Neural cell (in vitro differentiated cells): ENCODE results near the gene MICALL1. TPM values are rescaled to one million over a fixed set of nuclear protein-coding genes. Genes with fewer than 3 reads are reported as not detected.

Experiments used
- H2AFZ ChIP-seq: fragments of 200-600, 300-800 bp; sonication (generic), shearing (Covaris generic); 2 replicates; pipeline ENCODE4 v1.6.0; 2014; ENCODE audit warnings: low read depth, mild to moderate bottlenecking, antibody characterized with exemption, low read length, moderate library complexity
- H3F3A ChIP-seq: fragments of 200-600 bp; shearing (Covaris generic); 2 replicates; pipeline ENCODE4 v1.6.1; 2016; ENCODE audit warnings: mild to moderate bottlenecking, moderate library complexity, mixed read lengths, antibody characterized with exemption, low read length; ENCODE audit not compliant: insufficient read depth, poor library complexity, severe bottlenecking
- H3K27ac ChIP-seq: fragments of 200-600, 300-800 bp; sonication (generic), shearing (Covaris generic); 2 replicates; pipeline ENCODE4 v1.5.1; 2014; ENCODE audit warnings: mild to moderate bottlenecking, low read length, moderate library complexity
- H3K27me3 ChIP-seq: fragments of 300-800, 200-600 bp; sonication (generic), shearing (Covaris generic); 2 replicates; pipeline ENCODE4 v1.6.0; 2014; ENCODE audit warnings: mild to moderate bottlenecking, low read depth, low read length, moderate library complexity; ENCODE audit not compliant: insufficient read depth
- H3K36me3 ChIP-seq: fragments of 300-800, 200-600 bp; sonication (generic), shearing (Covaris generic); 2 replicates; pipeline ENCODE4 v1.5.1; 2014; ENCODE audit warnings: mild to moderate bottlenecking, antibody characterized with exemption, low read length, moderate library complexity; ENCODE audit not compliant: insufficient read depth
- H3K4me2 ChIP-seq: fragments of 300-800, 200-600 bp; sonication (generic), shearing (Covaris generic); 2 replicates; pipeline ENCODE4 v1.6.0; 2014; ENCODE audit warnings: mild to moderate bottlenecking, low read length
- H3K4me3 ChIP-seq: fragments of 300-800, 200-600 bp; sonication (generic), shearing (Covaris generic); 2 replicates; pipeline ENCODE4 v1.5.1; 2014; ENCODE audit warnings: mild to moderate bottlenecking, low read length, moderate library complexity
- H3K79me2 ChIP-seq: fragments of 200-600 bp; shearing (Covaris generic); replicated peaks from 2 replicates; pipeline ENCODE4 v1.6.0; 2014; ENCODE audit warnings: mild to moderate bottlenecking, low read length, moderate library complexity; ENCODE audit not compliant: insufficient read depth
- H3K9ac ChIP-seq: fragments of 300-800, 200-600 bp; sonication (generic), shearing (Covaris generic); 2 replicates; pipeline ENCODE4 v1.6.1; 2016; ENCODE audit warnings: mild to moderate bottlenecking, low read length, mixed read lengths
- H3K9me2 ChIP-seq: fragments of 200-600 bp; shearing (Covaris generic); 2 replicates; pipeline ENCODE4 v1.6.1; 2016; ENCODE audit warnings: mild to moderate bottlenecking, low read length, mixed read lengths; ENCODE audit not compliant: insufficient read depth
- H3K9me3 ChIP-seq: fragments of 200-600, 300-800 bp; sonication (generic), shearing (Covaris generic); 2 replicates; pipeline ENCODE4 v1.6.1; 2016; ENCODE audit warnings: mild to moderate bottlenecking, mixed run types, low read length, moderate library complexity, mixed read lengths
- H4K20me1 ChIP-seq: fragments of 200-600 bp; shearing (Covaris generic); 2 replicates; pipeline ENCODE4 v1.6.1; 2016; ENCODE audit warnings: mild to moderate bottlenecking, mixed run types; ENCODE audit not compliant: insufficient read depth
- EP300 ChIP-seq: fragments of 450-650 bp; conservative IDR thresholded peaks from 2 replicates; pipeline ENCODE4 v1.6.1; 2014; ENCODE audit warnings: antibody characterized with exemption, mild to moderate bottlenecking, moderate library complexity; ENCODE audit not compliant: poor library complexity, severe bottlenecking
- EZH2 ChIP-seq: fragments of 200-600, 300-800 bp; shearing (Covaris generic), sonication (generic); IDR thresholded peaks from 2 replicates; pipeline ENCODE4 v1.6.1; 2014; ENCODE audit warnings: antibody characterized with exemption, low read length, borderline replicate concordance, mild to moderate bottlenecking; ENCODE audit not compliant: insufficient read depth, poor library complexity, severe bottlenecking
- MXI1 ChIP-seq: fragments of 450-650 bp; conservative IDR thresholded peaks from 2 replicates; pipeline ENCODE4 v1.6.1; 2014; ENCODE audit warnings: antibody characterized with exemption, mild to moderate bottlenecking; ENCODE audit not compliant: poor library complexity, severe bottlenecking
- POLR2AphosphoS5 ChIP-seq: IDR thresholded peaks from 2 replicates; pipeline ENCODE4 v1.6.1; 2012
- RAD21 ChIP-seq: fragments of 450-650 bp; conservative IDR thresholded peaks from 2 replicates; pipeline ENCODE4 v1.6.1; 2014; ENCODE audit warnings: antibody characterized with exemption, mild to moderate bottlenecking, moderate library complexity
- REST ChIP-seq: IDR thresholded peaks from 2 replicates; pipeline ENCODE4 v1.6.1; 2012; ENCODE audit warnings: borderline replicate concordance
- SMC3 ChIP-seq: fragments of 450-650 bp; conservative IDR thresholded peaks from 2 replicates; pipeline ENCODE4 v1.6.1; 2014; ENCODE audit warnings: antibody characterized with exemption, mild to moderate bottlenecking, moderate library complexity; ENCODE audit not compliant: poor library complexity
- TAF1 ChIP-seq: IDR thresholded peaks from 2 replicates; pipeline ENCODE4 v1.6.1; 2012; ENCODE audit warnings: low read depth
- polyA plus RNA-seq: library from polyadenylated mRNA; depleted of rRNA; stranded (reverse); fragments of >200 nt; gene quantifications from 2 replicates; pipeline ENCODE4 v1.2.3, GENCODE V29; 2014
- TF ChIP-seq, protein P1 (sequence below): fragments of 450-650 bp; IDR thresholded peaks from 2 replicates; pipeline ENCODE4 v1.5.1; 2014; ENCODE audit warnings: antibody characterized with exemption, mild to moderate bottlenecking, moderate library complexity; ENCODE audit not compliant: poor library complexity, severe bottlenecking

MICALL1 gene
- polyA plus RNA-seq, 1 donor from 2014 or later = 11.4 TPM

- TF ChIP-seq RAD21 (no peak), EP300 (no peak), EZH2 (no peak), POLR2AphosphoS5 (no peak)
- no peaks in the 10 kb centered on the region for H3K79me2 ChIP-seq
- no peaks in the 10 kb centered on the region for H3F3A ChIP-seq
- no peaks in the 10 kb centered on the region for H4K20me1 ChIP-seq
- no peak overlapping the region for H3K9ac ChIP-seq
- H3K9me2 ChIP-seq = no peaks in the 10 kb centered on the region
- H3K27me3 ChIP-seq = no peaks in the 10 kb centered on the region
- no peaks in the 10 kb centered on the region for H3K36me3 ChIP-seq
- no peak overlapping the region for H3K4me2 ChIP-seq
- H2AFZ ChIP-seq = no peak overlapping the region
- no peak overlapping the region for H3K27ac ChIP-seq
- no peak overlapping the region for H3K4me3 ChIP-seq
- H3K9me3 ChIP-seq = no peaks in the 10 kb centered on the region
Measured at GRCh38 chr22:37972527-37972926, 66.4 kb downstream of the MICALL1 start.

DNA sequence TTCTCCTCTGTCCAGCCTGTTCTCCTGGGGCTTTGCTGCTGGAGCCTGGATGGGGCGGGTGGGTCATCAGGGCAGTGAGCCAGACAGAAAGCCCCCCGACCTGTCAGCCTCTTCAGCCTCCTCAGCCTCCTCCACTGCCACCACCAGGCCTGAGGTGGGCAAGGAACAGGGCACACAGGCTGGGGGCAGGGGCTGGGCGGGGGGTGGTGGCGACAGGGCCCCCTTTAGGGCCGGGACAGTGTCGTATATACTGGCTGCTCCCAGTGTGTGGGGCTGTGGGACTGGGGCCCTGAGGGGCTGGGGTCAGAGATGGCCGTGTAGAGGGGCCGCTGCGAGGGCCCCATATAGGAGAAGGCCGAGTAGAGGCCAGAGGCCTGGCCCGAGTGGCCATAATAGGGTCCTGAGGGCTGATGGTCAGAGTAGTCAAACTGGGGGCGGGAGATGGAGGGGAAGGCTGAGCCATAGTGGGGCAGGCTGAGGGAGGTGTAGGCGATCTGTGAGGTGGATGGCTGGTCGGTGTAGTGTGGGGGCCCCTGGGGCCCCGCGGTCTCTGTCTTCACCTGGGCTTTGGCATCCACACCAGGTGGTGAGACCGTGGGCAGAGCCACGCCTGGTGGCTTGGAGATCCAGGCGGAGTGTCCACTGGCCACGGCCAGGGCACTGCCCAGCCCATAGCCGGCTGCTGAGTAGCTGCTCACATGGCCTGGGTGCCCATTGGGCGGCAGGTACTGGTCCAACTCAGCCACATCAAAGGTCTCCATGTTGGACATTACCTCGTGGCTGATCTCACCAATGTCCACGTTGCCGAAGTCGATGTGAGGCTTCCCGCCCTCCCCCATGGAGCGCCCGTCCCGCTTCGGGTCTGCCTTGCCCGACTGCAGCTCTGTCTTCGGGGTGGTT, 67.4 kb downstream of the MICALL1 start:
- Histone ChIP-seq H3K27ac (no peak overlapping the region), H3K9me3 (no peaks in the 10 kb centered on the region), H3F3A (no peaks in the 10 kb centered on the region), H4K20me1 (no peaks in the 10 kb centered on the region), H3K27me3 (no peaks in the 10 kb centered on the region), H3K4me3 (no peak overlapping the region), H3K4me2 (no peak overlapping the region), H3K79me2 (no peaks in the 10 kb centered on the region), H3K36me3 (no peaks in the 10 kb centered on the region), H2AFZ (no peak overlapping the region), H3K9ac (no peak overlapping the region), H3K9me2 (no peaks in the 10 kb centered on the region)
- TF ChIP-seq, protein P1, sequence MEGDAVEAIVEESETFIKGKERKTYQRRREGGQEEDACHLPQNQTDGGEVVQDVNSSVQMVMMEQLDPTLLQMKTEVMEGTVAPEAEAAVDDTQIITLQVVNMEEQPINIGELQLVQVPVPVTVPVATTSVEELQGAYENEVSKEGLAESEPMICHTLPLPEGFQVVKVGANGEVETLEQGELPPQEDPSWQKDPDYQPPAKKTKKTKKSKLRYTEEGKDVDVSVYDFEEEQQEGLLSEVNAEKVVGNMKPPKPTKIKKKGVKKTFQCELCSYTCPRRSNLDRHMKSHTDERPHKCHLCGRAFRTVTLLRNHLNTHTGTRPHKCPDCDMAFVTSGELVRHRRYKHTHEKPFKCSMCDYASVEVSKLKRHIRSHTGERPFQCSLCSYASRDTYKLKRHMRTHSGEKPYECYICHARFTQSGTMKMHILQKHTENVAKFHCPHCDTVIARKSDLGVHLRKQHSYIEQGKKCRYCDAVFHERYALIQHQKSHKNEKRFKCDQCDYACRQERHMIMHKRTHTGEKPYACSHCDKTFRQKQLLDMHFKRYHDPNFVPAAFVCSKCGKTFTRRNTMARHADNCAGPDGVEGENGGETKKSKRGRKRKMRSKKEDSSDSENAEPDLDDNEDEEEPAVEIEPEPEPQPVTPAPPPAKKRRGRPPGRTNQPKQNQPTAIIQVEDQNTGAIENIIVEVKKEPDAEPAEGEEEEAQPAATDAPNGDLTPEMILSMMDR = no peak
- no peak for TF ChIP-seq REST
- TF ChIP-seq MXI1 = no peak
- no peak for TF ChIP-seq POLR2AphosphoS5
- no peak for TF ChIP-seq RAD21
- TF ChIP-seq TAF1 = no peak
- TF ChIP-seq EZH2 = no peak
- no peak for TF ChIP-seq SMC3
- no peak for TF ChIP-seq EP300
